GM10266 (cell line): ENCODE results near the gene SP100.

Experiments
- DNase-seq: peaks from one replicate; pipeline ENCODE4 v3.0.0; 2012; ENCODE audit errors: extremely low spot score
- CTCF ChIP-seq: IDR thresholded peaks from 2 replicates; pipeline ENCODE4 v1.5.1; 2012; ENCODE audit warnings: mild to moderate bottlenecking, low read depth; ENCODE audit not compliant: control insufficient read depth, insufficient read depth; ENCODE audit errors: missing control alignments

Gene SP100

DNA sequence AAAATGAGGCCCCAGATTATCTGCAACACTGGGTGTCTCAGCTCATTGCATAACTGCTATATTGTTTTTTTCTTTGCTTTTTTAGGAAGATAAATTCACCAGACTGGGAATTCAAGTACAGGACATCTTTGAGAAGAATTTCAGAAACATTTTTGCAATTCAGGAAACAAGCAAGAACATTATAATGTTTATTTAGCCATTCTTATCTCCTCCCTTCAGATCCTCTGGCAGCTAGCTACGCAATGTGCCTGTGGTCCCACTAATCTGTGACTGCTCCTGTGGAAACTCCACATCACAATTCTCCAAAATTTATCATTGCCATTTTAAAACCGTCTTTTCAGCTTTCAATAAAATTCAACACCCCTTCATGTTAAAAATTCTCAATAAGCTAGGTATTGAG lies 126.8 kb downstream of the SP100 start:
- DNase-seq, result no peak
- TF ChIP-seq CTCF, result no peak

GRCh38 chr2:230552181-230552580 lies 136.2 kb downstream of the SP100 start:
- no peak for TF ChIP-seq CTCF

DNA sequence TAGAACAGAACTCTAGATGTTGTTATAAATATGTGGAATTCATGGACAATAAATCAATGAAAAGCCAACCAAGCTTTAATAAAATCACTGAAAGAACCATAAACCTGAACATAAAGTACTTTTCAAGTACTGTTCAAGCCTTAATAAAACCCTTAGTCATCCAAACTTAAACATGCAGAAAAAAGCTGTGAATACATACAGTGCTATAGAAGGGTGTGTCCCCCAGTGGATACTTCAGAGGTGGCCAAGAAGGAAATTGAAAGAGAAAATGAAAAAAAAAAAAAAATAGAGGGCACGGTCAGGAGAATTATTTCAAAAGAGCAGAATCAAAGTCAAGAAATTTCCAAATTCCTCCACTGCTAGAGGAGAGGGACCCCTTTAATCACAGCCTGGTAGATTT lies 141.1 kb downstream of the SP100 start:
- TF ChIP-seq CTCF, result no peak
- DNase-seq, result no peak

More at GRCh38 chr2:230552181-230552580, 136.2 kb downstream of the SP100 start:
- no peak for DNase-seq

- TF ChIP-seq CTCF, result no peak
- no peak for DNase-seq
These were observed 149.1 kb downstream of the SP100 start for GRCh38 chr2:230564805-230565779.

- DNase-seq, result no peak
- no peak for TF ChIP-seq CTCF
These were observed 153.3 kb downstream of the SP100 start for GRCh38 chr2:230569298-230569697.

GRCh38 chr2:230570987-230571386 lies 155.0 kb downstream of the SP100 start:
- no peak for DNase-seq
- TF ChIP-seq CTCF, result no peak
